PC-9 (cell line): ENCODE measurements around the gene FBN1. TPM values are rescaled to one million over a fixed set of nuclear protein-coding genes. Genes with fewer than 3 reads are reported as not detected.

Source experiments
- BruUV-seq: library from RNA; stranded (reverse); fragments of 400-500 nt; replicated peaks from 2 replicates; lab custom pipeline; 2021; lab: Mats Ljungman, UMichigan
- CTCF ChIA-PET: fragments of 300-600 bp; sonication (Branson Sonifier 250); formaldehyde crosslinking; loops from one replicate; lab custom pipeline; 2022; ENCODE audit warnings: antibody characterized with exemption; lab: Charles Lee
- POLR2A ChIA-PET: fragments of 300-600 bp; sonication (Branson Sonifier 250); formaldehyde crosslinking; loops from one replicate; lab custom pipeline; 2022; ENCODE audit warnings: antibody characterized with exemption; ENCODE audit not compliant: unreplicated experiment; lab: Charles Lee
- DNase-seq, 2 experiments: peaks; one replicate each; pipeline versions ENCODE4 v3.0.0 to v3.0.0-alpha.2; 2015 to 2022; ENCODE audit warnings: mixed read lengths in 1 of 2
- H2AFZ ChIP-seq: fragments of 200-600 bp; sonication (generic); 2 replicates; pipeline ENCODE4 v1.8.1; 2017; ENCODE audit warnings: antibody characterized with exemption
- H3F3A ChIP-seq: fragments of 200-600 bp; sonication (generic); 2 replicates; pipeline ENCODE4 v1.8.1; 2017; ENCODE audit warnings: antibody characterized with exemption, mild to moderate bottlenecking, low read depth; ENCODE audit not compliant: insufficient read depth
- H3K27ac ChIP-seq: fragments of 200-600 bp; sonication (generic); 2 replicates; pipeline ENCODE4 v1.6.1; 2016; ENCODE audit warnings: mixed run types
- H3K27me3 ChIP-seq: fragments of 200-600 bp; sonication (generic); 2 replicates; pipeline ENCODE4 v1.6.1; 2016; ENCODE audit warnings: low read depth, mixed run types; ENCODE audit not compliant: insufficient read depth
- H3K36me3 ChIP-seq: fragments of 200-600 bp; sonication (generic); 2 replicates; pipeline ENCODE4 v1.6.1; 2016; ENCODE audit warnings: low read depth, mixed run types
- H3K4me1 ChIP-seq: fragments of 200-600 bp; sonication (generic); replicated peaks from 2 replicates; pipeline ENCODE4 v1.6.1; 2016; ENCODE audit warnings: mixed run types; ENCODE audit not compliant: insufficient read depth
- H3K4me2 ChIP-seq: fragments of 200-600 bp; sonication (generic); 2 replicates; pipeline ENCODE4 v1.6.1; 2017; ENCODE audit warnings: mixed run types
- H3K4me3 ChIP-seq: fragments of 200-600 bp; sonication (generic); 2 replicates; pipeline ENCODE4 v1.6.1; 2016; ENCODE audit warnings: mixed run types
- H3K79me2 ChIP-seq: fragments of 200-600 bp; sonication (generic); 2 replicates; pipeline ENCODE4 v1.6.1; 2017; ENCODE audit warnings: low read depth, mixed run types
- H3K9me2 ChIP-seq: fragments of 200-600 bp; sonication (generic); 2 replicates; pipeline ENCODE4 v1.8.1; 2017; ENCODE audit warnings: mild to moderate bottlenecking; ENCODE audit not compliant: insufficient read depth
- H3K9me3 ChIP-seq: fragments of 200-600 bp; sonication (generic); 2 replicates; pipeline ENCODE4 v1.8.1; 2016; ENCODE audit warnings: low read depth; ENCODE audit not compliant: insufficient read depth
- H4K20me1 ChIP-seq: fragments of 200-600 bp; sonication (generic); 2 replicates; pipeline ENCODE4 v1.8.1; 2017; ENCODE audit not compliant: insufficient read depth
- EZH2 ChIP-seq: fragments of 200-600 bp; sonication (generic); IDR thresholded peaks from 2 replicates; pipeline ENCODE4 v1.8.0; 2017; ENCODE audit warnings: antibody characterized with exemption, low read depth
- intact Hi-C: fragments of 100-400 bp; cut with micrococcal nuclease; formaldehyde crosslinking; loops from one replicate; pipeline ENCODE4 v1.10.0; 2022; ENCODE audit not compliant: unreplicated experiment
- total RNA-seq: library from RNA; stranded (reverse); gene quantifications from 2 replicates; pipeline ENCODE4 v1.2.3, GENCODE V29; 2021
- TF ChIP-seq, protein P1 (sequence below): fragments of 200-600 bp; sonication (generic); conservative IDR thresholded peaks from 2 replicates; pipeline ENCODE4 v1.6.1; 2017; ENCODE audit warnings: mixed run types, antibody characterized with exemption, mild to moderate bottlenecking, moderate library complexity

FBN1 gene
- total RNA-seq, 1 experiment from 2014 or later: 1.3 TPM

GRCh38 chr15:48653913-48654670 is 8.6 kb upstream of the FBN1 start:
- Histone ChIP-seq H3K36me3 (no peaks in the 10 kb centered on the region), H4K20me1 (no peaks in the 10 kb centered on the region), H3K27me3 (no peaks in the 10 kb centered on the region), H2AFZ (no peak overlapping the region), H3K4me3 (no peak overlapping the region), H3K4me1 (no peaks in the 10 kb centered on the region), H3K79me2 (no peaks in the 10 kb centered on the region), H3K27ac (no peak overlapping the region), H3K4me2 (no peak overlapping the region), H3K9me2 (no peaks in the 10 kb centered on the region), H3F3A (no peaks in the 10 kb centered on the region), H3K9me3 (no peaks in the 10 kb centered on the region)
- intact Hi-C loops: no loop called here
- no TSS peak for BruUV-seq
- TF ChIP-seq, protein P1, sequence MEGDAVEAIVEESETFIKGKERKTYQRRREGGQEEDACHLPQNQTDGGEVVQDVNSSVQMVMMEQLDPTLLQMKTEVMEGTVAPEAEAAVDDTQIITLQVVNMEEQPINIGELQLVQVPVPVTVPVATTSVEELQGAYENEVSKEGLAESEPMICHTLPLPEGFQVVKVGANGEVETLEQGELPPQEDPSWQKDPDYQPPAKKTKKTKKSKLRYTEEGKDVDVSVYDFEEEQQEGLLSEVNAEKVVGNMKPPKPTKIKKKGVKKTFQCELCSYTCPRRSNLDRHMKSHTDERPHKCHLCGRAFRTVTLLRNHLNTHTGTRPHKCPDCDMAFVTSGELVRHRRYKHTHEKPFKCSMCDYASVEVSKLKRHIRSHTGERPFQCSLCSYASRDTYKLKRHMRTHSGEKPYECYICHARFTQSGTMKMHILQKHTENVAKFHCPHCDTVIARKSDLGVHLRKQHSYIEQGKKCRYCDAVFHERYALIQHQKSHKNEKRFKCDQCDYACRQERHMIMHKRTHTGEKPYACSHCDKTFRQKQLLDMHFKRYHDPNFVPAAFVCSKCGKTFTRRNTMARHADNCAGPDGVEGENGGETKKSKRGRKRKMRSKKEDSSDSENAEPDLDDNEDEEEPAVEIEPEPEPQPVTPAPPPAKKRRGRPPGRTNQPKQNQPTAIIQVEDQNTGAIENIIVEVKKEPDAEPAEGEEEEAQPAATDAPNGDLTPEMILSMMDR: no peak
- TF ChIP-seq EZH2: no peak
- POLR2A ChIA-PET: no interaction called here
- CTCF ChIA-PET: no interaction called here
- DNase-seq: no peak

- H3K9me3 ChIP-seq: no peaks in the 10 kb centered on the region
- BruUV-seq: no TSS peak
- CTCF ChIA-PET: no interaction called here
- H3K4me3 ChIP-seq: no peak overlapping the region
- no peak for TF ChIP-seq EZH2
- TF ChIP-seq, protein P1: no peak
- no peaks in the 10 kb centered on the region for H3K4me1 ChIP-seq
- DNase-seq: no peak
- no peak overlapping the region for H3K4me2 ChIP-seq
- no peaks in the 10 kb centered on the region for H3K9me2 ChIP-seq
- no peaks in the 10 kb centered on the region for H3F3A ChIP-seq
- no peaks in the 10 kb centered on the region for H3K36me3 ChIP-seq
- H2AFZ ChIP-seq: no peak overlapping the region
- H3K27ac ChIP-seq: no peak overlapping the region
- no peaks in the 10 kb centered on the region for H4K20me1 ChIP-seq
- no peaks in the 10 kb centered on the region for H3K79me2 ChIP-seq
- POLR2A ChIA-PET: no interaction called here
- H3K27me3 ChIP-seq: no peaks in the 10 kb centered on the region
- intact Hi-C loops: no loop called here
These were observed 7.7 kb upstream of the FBN1 start for GRCh38 chr15:48653216-48653615.

DNA sequence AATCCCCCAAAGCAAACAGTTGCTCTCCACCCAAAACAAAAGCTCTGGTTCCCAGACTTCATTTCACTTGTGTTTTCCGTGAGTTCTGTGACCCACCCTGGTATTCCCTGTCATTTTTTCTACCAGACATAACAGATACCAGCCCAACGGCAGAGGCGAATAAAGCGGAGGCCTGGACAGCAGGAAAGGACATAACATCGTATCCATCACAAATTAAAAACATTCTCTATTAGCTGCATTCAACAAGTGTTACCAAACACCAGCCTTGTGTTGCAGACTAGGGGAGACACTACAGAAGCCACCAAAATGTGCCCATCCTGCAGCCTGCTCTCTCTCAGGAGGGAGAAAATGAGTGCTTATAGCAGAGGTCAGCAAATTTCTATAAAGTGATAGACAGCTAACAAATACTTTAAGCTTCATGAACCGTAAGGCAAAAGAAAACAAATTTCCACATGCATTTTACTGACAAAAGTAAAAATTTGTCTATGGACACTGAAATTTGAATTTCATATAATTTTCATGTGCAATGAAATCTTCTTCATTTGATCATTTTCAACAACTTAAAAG is 7.1 kb upstream of the FBN1 start:
- no peaks in the 10 kb centered on the region for H3F3A ChIP-seq
- H3K4me2 ChIP-seq: no peak overlapping the region
- H2AFZ ChIP-seq: no peak overlapping the region
- ChIA-PET CTCF (no interaction called here), POLR2A (no interaction called here)
- no peaks in the 10 kb centered on the region for H3K36me3 ChIP-seq
- H3K4me1 ChIP-seq: no peaks in the 10 kb centered on the region
- intact Hi-C loops: no loop called here
- no peak for DNase-seq
- TF ChIP-seq, protein P1: no peak
- no peak for TF ChIP-seq EZH2
- no peak overlapping the region for H3K4me3 ChIP-seq
- no peaks in the 10 kb centered on the region for H3K27me3 ChIP-seq
- H3K9me2 ChIP-seq: no peaks in the 10 kb centered on the region
- no peaks in the 10 kb centered on the region for H3K9me3 ChIP-seq
- H4K20me1 ChIP-seq: no peaks in the 10 kb centered on the region
- no peak overlapping the region for H3K27ac ChIP-seq
- BruUV-seq: no TSS peak
- no peaks in the 10 kb centered on the region for H3K79me2 ChIP-seq
